ACHN (cell line): ENCODE measurements around the gene ABCC1.

Experiments
- DNase-seq: peaks from one replicate; pipeline ENCODE4 v3.0.0-alpha.2; 2015
- in situ Hi-C: cut with HindIII; loops from 2 replicates; pipeline ENCODE4 v1.10.0; 2017; ENCODE audit warnings: low sequenced_read_pairs, low pct_ligation_motif_present, low pct_unique_long_range_greater_than_20kb

ABCC1 gene

DNA sequence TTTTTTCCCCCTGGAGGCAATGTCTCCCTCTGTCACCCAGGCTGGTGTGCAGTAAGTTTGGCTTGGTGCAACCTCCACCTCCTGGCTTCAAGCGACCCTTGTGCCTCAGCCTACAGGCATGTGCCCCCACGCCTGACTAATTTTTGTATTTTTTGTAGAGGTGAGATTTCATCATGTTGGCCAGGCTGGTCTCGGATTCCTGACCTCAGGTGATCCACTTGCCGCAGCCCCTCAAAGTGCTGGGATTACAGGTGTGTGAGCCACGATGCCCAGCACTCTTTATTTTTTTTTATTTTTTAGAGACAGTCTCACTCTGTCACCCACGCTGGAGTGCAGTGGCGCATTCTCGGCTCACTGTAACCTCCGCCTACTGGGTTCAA, 160.7 kb downstream of the ABCC1 start:
- no peak for DNase-seq
- in situ Hi-C loops: no loop called here

- no peak for DNase-seq
- in situ Hi-C loops: no loop called here
Measured at GRCh38 chr16:16111639-16112038, 162.2 kb downstream of the ABCC1 start.

- DNase-seq: no peak
- in situ Hi-C loops: no loop called here
Measured at GRCh38 chr16:16112450-16113053, 163.1 kb downstream of the ABCC1 start.

- in situ Hi-C loops: no loop called here
- DNase-seq: no peak
Measured at GRCh38 chr16:16113076-16113475, 163.7 kb downstream of the ABCC1 start.

DNA sequence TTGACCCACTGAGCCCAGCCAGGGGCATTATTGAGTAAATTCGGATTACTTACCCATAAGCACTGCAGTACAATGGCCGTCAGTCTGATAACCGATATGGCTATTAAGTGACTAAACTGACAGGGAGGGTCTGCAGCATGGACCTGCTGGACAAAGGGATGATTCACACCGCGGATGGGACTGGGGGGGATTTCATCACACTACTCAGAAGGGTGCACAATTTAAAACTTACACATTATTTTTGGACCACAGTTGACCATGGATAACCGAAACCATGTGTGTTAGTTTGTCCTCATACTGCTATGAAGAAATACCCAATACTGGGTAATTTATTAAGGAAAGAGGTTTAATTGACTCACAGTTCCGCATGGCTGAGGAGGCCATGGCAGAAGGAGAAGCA, 167.4 kb downstream of the ABCC1 start:
- in situ Hi-C loops: no loop called here
- no peak for DNase-seq

DNA sequence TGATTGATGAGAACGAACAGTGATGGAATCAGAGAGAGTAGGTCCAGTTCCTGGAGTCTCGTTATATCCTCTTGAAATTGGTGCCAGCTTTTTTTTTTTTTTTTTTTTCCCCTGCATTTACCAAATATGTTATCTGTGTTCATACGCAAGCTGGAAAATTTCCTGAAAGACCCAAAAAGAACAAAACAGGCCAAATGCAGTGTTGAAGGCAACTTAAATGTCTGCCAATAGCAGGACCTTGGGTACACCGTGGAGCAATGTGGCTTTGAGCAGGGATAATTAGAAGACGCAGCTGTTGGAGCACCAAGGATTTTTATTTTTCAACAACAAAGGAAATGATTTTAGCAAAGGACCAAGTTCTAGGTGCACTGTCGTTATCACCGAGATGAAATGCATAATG, 168.9 kb downstream of the ABCC1 start:
- in situ Hi-C loops: no loop called here
- DNase-seq: no peak

GRCh38 chr16:16120044-16120381, 170.6 kb downstream of the ABCC1 start:
- no peak for DNase-seq
- in situ Hi-C loops: loop anchor here (5.0 kb wide), 1 partner anchor 68 kb away; no protein-coding TSS in a partner anchor

- DNase-seq: no peak
- in situ Hi-C loops: loop anchor here (5.0 kb wide), 1 partner anchor 68 kb away; no protein-coding TSS in a partner anchor
Measured at GRCh38 chr16:16120382-16121184, 171.2 kb downstream of the ABCC1 start.

- no peak for DNase-seq
- in situ Hi-C loops: loop anchor here (5.0 kb wide), 1 partner anchor 69 kb away; no protein-coding TSS in a partner anchor
Measured at GRCh38 chr16:16121185-16121727, 171.8 kb downstream of the ABCC1 start.

DNA sequence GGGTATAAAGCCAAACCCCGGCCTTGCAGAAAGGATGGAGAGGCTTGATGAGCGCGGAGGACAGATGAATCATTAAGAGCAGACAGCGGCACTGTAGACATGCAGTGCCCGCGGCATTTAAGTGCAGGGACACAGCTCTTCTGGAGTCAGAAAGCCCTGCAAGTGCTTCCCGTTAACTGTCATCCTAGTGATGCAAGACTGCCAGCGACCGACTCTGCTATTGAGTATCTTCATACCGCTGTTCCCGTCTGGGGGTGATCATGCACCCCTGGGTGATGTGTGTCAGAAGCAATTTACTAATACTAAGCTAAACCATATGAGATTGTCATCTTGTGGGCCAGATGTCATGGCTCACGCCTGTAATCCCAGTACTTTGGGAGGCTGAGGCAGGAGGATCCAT, 172.8 kb downstream of the ABCC1 start:
- no peak for DNase-seq
- in situ Hi-C loops: loop anchor here (5.0 kb wide), 1 partner anchor 70 kb away; no protein-coding TSS in a partner anchor

GRCh38 chr16:16124438-16124837, 175.0 kb downstream of the ABCC1 start:
- in situ Hi-C loops: loop anchor here (5.0 kb wide), 1 partner anchor 72 kb away; no protein-coding TSS in a partner anchor
- no peak for DNase-seq

DNA sequence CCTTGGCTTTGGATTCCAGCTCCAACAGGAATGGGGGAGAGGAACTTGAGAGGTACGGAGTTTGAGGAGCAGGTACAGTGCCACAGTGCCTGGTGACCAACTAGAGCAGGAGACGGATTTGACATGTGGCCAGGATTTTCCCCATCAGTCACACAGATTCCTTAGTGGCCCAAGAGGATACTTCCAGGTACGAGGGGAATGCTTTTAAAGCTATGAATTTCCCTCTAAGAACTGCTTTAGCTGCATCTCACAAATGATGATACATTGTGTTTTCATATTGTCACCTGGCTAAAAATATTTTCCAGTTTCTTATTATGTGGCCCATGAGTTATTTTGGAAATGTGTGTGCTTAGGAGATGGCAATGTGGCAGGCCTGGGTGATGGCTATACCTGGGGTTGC, 175.6 kb downstream of the ABCC1 start:
- no peak for DNase-seq
- in situ Hi-C loops: loop anchor here (5.0 kb wide), 1 partner anchor 73 kb away; no protein-coding TSS in a partner anchor

DNA sequence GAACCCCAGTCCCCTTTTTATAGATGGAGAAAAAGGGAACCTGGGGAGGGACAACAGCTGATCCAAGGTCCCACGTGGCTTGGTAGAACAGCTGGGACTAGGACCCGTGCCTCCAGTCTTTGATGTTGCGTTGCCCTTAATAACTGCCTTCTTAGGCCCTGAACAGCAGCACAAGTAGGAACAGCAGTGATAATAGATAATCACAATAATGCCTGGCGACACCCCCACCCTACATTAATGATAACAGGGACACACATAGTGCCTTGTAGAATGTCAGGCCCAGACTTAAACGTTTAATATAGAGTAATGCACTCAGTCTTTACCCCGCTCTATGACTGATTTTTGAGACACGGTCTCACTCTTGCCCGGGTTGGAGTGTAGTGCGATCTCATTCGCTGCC, 177.5 kb downstream of the ABCC1 start:
- DNase-seq: no peak
- in situ Hi-C loops: no loop called here

DNA sequence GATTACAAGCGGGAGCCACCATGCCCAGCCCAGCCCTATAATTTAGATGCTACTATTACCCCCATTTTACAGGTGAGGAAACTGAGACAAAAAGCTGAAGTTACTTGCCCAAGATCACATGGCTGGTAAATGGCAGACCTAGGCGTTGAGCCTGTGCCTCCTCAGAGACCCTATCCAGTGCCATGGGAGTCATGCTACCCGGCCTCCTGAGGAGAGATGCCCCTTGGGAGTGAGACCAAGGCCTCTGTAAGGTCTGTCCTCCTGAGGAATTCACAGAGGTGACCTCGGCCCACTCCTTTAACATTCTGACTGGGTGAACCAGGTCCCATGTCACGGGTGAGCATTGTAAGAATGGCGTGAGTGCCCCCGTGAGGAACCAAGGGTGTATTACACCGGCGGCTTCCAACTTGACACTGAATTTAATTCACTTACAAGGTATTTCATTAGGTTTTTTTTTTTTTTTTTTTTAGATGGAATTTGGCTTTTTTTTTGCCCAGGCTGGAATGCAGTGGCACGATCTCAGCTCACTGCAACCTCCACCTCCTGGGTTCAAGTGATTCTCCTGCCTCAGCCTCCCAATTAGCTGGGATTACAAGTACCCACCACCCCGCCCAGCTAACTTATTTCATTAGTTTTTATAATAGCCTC, 178.2 kb downstream of the ABCC1 start:
- in situ Hi-C loops: no loop called here

DNA sequence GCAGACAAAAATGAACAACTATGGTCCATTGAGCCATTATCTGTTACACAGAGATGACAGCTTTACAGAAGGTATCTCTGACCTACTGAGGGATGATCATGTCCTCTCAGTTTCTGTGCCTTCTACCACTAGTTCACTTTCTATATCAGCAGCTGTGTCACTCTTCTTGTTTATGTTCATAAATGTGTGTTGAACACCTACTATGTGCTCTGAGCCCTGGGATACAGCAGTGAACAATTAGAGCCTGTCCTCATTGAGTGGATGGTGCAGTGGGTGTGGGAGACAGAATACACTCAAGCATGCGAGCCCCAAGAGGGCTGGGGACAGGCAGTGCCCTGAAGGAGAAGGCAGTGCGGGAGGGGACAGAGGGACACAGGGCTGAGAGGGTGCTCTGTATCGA, 181.8 kb downstream of the ABCC1 start:
- no peak for DNase-seq
- in situ Hi-C loops: no loop called here

More for the DNA sequence above, 178.2 kb downstream of the ABCC1 start:
- DNase-seq: peak; percentile 81

DNA sequence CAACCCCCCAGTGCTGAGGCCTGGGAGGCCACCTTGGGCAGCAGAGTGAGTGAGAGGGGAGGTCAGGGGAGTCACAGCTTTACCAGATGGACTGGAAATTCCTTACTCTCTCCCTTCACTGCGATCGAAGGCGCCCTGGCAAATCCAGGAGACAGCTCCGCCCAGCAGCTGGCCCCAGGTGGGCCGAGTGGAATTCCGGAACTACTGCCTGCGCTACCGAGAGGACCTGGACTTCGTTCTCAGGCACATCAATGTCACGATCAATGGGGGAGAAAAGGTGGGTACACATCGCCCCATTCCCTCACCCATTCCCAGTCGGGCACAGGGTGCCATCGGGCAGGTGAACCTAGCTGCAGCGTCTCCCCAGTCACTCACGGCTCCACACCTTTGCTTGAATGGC, 182.2 kb downstream of the ABCC1 start:
- in situ Hi-C loops: no loop called here
- DNase-seq: no peak

DNA sequence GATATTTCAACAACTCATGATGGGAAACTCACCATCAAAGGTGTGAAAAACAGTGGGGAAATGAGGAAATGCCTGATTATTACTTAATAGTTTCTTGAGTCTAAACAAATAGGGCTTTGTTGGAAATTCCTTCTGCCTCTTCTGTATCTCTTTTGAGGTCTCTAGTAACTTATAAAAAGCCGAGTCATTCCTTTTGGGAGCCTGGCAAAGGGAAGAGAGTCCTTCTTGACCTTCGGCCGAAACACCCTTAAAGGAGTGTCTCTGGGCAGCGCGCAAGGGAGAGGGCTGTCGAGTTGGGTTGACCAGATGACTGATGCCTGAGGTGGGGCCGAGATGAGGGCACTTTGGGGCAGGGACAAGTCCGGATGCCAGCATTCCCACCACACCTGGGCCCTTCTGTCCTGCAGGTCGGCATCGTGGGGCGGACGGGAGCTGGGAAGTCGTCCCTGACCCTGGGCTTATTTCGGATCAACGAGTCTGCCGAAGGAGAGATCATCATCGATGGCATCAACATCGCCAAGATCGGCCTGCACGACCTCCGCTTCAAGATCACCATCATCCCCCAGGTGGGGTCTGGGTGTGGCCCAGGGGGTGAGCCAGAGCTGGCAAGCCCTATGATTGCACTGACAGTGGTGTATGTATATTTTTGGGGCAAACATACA, 184.7 kb downstream of the ABCC1 start:
- in situ Hi-C loops: no loop called here
- no peak for DNase-seq

- in situ Hi-C loops: no loop called here
- DNase-seq: no peak
Measured at GRCh38 chr16:16136588-16136987, 187.2 kb downstream of the ABCC1 start.

- in situ Hi-C loops: no loop called here
- DNase-seq: no peak
Measured at GRCh38 chr16:16137110-16137509, 187.7 kb downstream of the ABCC1 start.
